SK-N-SH (cell line): ENCODE data around the gene FAF2. TPM values are rescaled to one million over a fixed set of nuclear protein-coding genes. Genes with fewer than 3 reads are reported as not detected.

Experiments
- CTCF ChIA-PET: fragments of 300-600, 350-600 bp; formaldehyde crosslinking; extraction: SDS; loops from one replicate; lab custom pipeline; 2021; lab: Yijun Ruan, JAX
- POLR2A ChIA-PET: fragments of 350-600 bp; sonication (Branson Sonifier 250); formaldehyde crosslinking; extraction: SDS; loops from one replicate; lab custom pipeline; 2020; ENCODE audit warnings: antibody characterized with exemption, inconsistent platforms; lab: Yijun Ruan, JAX
- DNase-seq: peaks from one replicate; pipeline ENCODE4 v3.0.0; 2012
- H2AFZ ChIP-seq: fragments of 200-600 bp; sonication (generic); 2 replicates; pipeline ENCODE4 v1.8.1; 2016; ENCODE audit warnings: antibody characterized with exemption, mild to moderate bottlenecking, low read depth
- H3F3A ChIP-seq: fragments of 200-600 bp; sonication (generic); replicated peaks from 2 replicates; pipeline ENCODE3; 2016; ENCODE audit warnings: antibody characterized with exemption, mild to moderate bottlenecking; ENCODE audit not compliant: insufficient read depth
- H3K27ac ChIP-seq, 2 experiments: fragments of 200-500 bp in 1 of 2; fragments of 200-600 bp in 1 of 2; sonication (Bioruptor generic) in 1 of 2; sonication (generic), shearing (Covaris generic) in 1 of 2; 2 replicates each; pipeline versions ENCODE4 v1.5.1 to v1.6.1; 2014 to 2016; ENCODE audit warnings: low read depth in 2 of 2, inconsistent platforms in 1 of 2, low read length in 1 of 2, mild to moderate bottlenecking in 1 of 2, mixed read lengths in 1 of 2
- H3K27me3 ChIP-seq: fragments of 200-600 bp; sonication (generic), shearing (Covaris generic); 2 replicates; pipeline ENCODE4 v1.6.1; 2016; ENCODE audit warnings: mixed run types; ENCODE audit not compliant: insufficient read depth
- H3K36me3 ChIP-seq, 2 experiments: fragments of 200-500 bp in 1 of 2; fragments of 200-600 bp in 1 of 2; sonication (Bioruptor generic) in 1 of 2; sonication (generic) in 1 of 2; replicated peaks in 1 of 2; 2 replicates each; pipeline versions ENCODE3 to v1.5.1; 2014 to 2016; ENCODE audit warnings: low read length in 1 of 2, mild to moderate bottlenecking in 1 of 2; ENCODE audit not compliant: insufficient read depth in 2 of 2, control insufficient read depth in 1 of 2
- H3K4me1 ChIP-seq, 2 experiments: fragments of 200-500 bp in 1 of 2; fragments of 200-600 bp in 1 of 2; sonication (Bioruptor generic) in 1 of 2; sonication (generic), shearing (Covaris generic) in 1 of 2; 2 replicates each; pipeline versions ENCODE4 v1.5.1 to v1.6.1; 2014 to 2016; ENCODE audit warnings: low read depth in 1 of 2, low read length in 1 of 2, mixed run types in 1 of 2; ENCODE audit not compliant: insufficient read depth in 2 of 2, control insufficient read depth in 1 of 2
- H3K4me2 ChIP-seq: fragments of 200-600 bp; sonication (generic), shearing (Covaris generic); 2 replicates; pipeline ENCODE4 v1.6.1; 2017; ENCODE audit warnings: mixed run types
- H3K4me3 ChIP-seq, 2 experiments: fragments of 200-500 bp in 1 of 2; fragments of 200-600 bp in 1 of 2; sonication (Bioruptor generic) in 1 of 2; sonication (generic), shearing (Covaris generic) in 1 of 2; 2 replicates each; pipeline versions ENCODE4 v1.5.1 to v1.8.1; 2014 to 2016; ENCODE audit warnings: low read depth in 2 of 2, inconsistent platforms in 1 of 2, low read length in 1 of 2, mild to moderate bottlenecking in 1 of 2, mixed read lengths in 1 of 2, moderate library complexity in 1 of 2
- H3K79me2 ChIP-seq: fragments of 200-600 bp; sonication (generic); 2 replicates; pipeline ENCODE4 v1.8.1; 2017; ENCODE audit warnings: mild to moderate bottlenecking; ENCODE audit not compliant: insufficient read depth
- H3K9ac ChIP-seq: fragments of 200-600 bp; sonication (generic); 2 replicates; pipeline ENCODE4 v1.6.1; 2017; ENCODE audit warnings: mixed run types
- H3K9me2 ChIP-seq: fragments of 200-600 bp; sonication (generic); 2 replicates; pipeline ENCODE4 v1.6.1; 2017; ENCODE audit warnings: mixed run types
- H3K9me3 ChIP-seq: fragments of 200-600 bp; sonication (generic); 2 replicates; pipeline ENCODE4 v1.6.1; 2017; ENCODE audit warnings: mixed run types, mild to moderate bottlenecking, moderate library complexity
- H4K20me1 ChIP-seq: fragments of 200-600 bp; sonication (generic); 2 replicates; pipeline ENCODE4 v1.6.1; 2017; ENCODE audit warnings: mild to moderate bottlenecking, mixed run types; ENCODE audit not compliant: insufficient read depth
- CHD2 ChIP-seq: fragments of 150-350 bp; IDR thresholded peaks from 2 replicates; pipeline ENCODE4 v1.6.1; 2018; ENCODE audit warnings: low read length; ENCODE audit not compliant: partially characterized antibody
- ELF1 ChIP-seq: IDR thresholded peaks from 2 replicates; pipeline ENCODE4 v1.4.0; 2012
- FOSL2 ChIP-seq: IDR thresholded peaks from 2 replicates; pipeline ENCODE4 v1.4.0; 2012; ENCODE audit warnings: low read depth, mild to moderate bottlenecking, moderate library complexity, borderline replicate concordance
- FOXJ3 ChIP-seq: sonication (generic); formaldehyde crosslinking; IDR thresholded peaks from 2 replicates; pipeline ENCODE4 v1.5.1; 2020; ENCODE audit warnings: mild to moderate bottlenecking, missing genetic modification reagents
- GABPA ChIP-seq: IDR thresholded peaks from 2 replicates; pipeline ENCODE4 v1.4.0; 2012; ENCODE audit warnings: low read depth, mild to moderate bottlenecking
- GATA2 ChIP-seq: sonication (generic); formaldehyde crosslinking; IDR thresholded peaks from 2 replicates; pipeline ENCODE4 v1.5.0; 2020; ENCODE audit warnings: mild to moderate bottlenecking, missing genetic modification reagents
- JUND ChIP-seq: IDR thresholded peaks from 2 replicates; pipeline ENCODE4 v1.4.0; 2012
- NFIC ChIP-seq: IDR thresholded peaks from 2 replicates; pipeline ENCODE4 v1.4.0; 2012; ENCODE audit warnings: borderline replicate concordance
- NRF1 ChIP-seq: IDR thresholded peaks from 2 replicates; pipeline ENCODE4 v1.6.1; 2012; ENCODE audit warnings: low read depth, mild to moderate bottlenecking, low read length
- RAD21 ChIP-seq: IDR thresholded peaks from 2 replicates; pipeline ENCODE4 v1.6.1; 2012; ENCODE audit warnings: mild to moderate bottlenecking, low read length
- REST ChIP-seq: IDR thresholded peaks from 2 replicates; pipeline ENCODE4 v1.6.1; 2012; ENCODE audit warnings: mild to moderate bottlenecking, low read depth, low read length, moderate library complexity
- RFX5 ChIP-seq: IDR thresholded peaks from 2 replicates; pipeline ENCODE4 v1.6.1; 2012; ENCODE audit warnings: mild to moderate bottlenecking, improper control_type of control experiment, low read length
- TAF1 ChIP-seq: IDR thresholded peaks from 2 replicates; pipeline ENCODE4 v1.6.1; 2012; ENCODE audit warnings: low read depth, mild to moderate bottlenecking, low read length, moderate library complexity, borderline replicate concordance
- TCF12 ChIP-seq: IDR thresholded peaks from 2 replicates; pipeline ENCODE4 v1.4.0; 2012
- USF1 ChIP-seq: IDR thresholded peaks from 2 replicates; pipeline ENCODE4 v1.4.0; 2012; ENCODE audit warnings: low read depth, borderline replicate concordance
- YY1 ChIP-seq: IDR thresholded peaks from 2 replicates; pipeline ENCODE4 v1.4.0; 2012; ENCODE audit warnings: low read depth, mild to moderate bottlenecking
- WGBS: methylation state at CpG from one replicate; pipeline ENCODE4 v1.1.6; 2017; ENCODE audit warnings: low lambda C conversion rate; 5-methylcytosine and 5-hydroxymethylcytosine counted together
- polyA plus RNA-seq, 3 experiments: library from polyadenylated mRNA; depleted of rRNA; stranded (reverse); fragments of >200 nt; gene quantifications; 2 replicates each; pipeline ENCODE4 v1.2.3, GENCODE V29; 2012
- TF ChIP-seq, protein P1 (sequence below): IDR thresholded peaks from 2 replicates; pipeline ENCODE4 v1.4.0; 2012; ENCODE audit warnings: low read depth
- TF ChIP-seq, protein P2 (sequence below): fragments of 150-350 bp; IDR thresholded peaks from 2 replicates; pipeline ENCODE4 v1.6.1; 2017; ENCODE audit warnings: antibody characterized with exemption, low read length, low read depth, borderline replicate concordance

FAF2 gene
- polyA plus RNA-seq, 1 of the 3 experiments (the other 2 are of a cell fraction) = 25.5 TPM

GRCh38 chr5:176418251-176418650 lies 29.9 kb upstream of the FAF2 start:
- no peak overlapping the region for H3K9ac ChIP-seq

More at GRCh38 chr5:176418251-176418650, 29.9 kb upstream of the FAF2 start:
- POLR2A ChIA-PET = interaction anchor here (0.8 kb wide), 1 partner anchor 229 kb away, joined by 3 read pairs; the partner anchor contains the start of gene TSPAN17
- H3K27me3 ChIP-seq = no peaks in the 10 kb centered on the region; the same call in 1 of the 2 replicates
- DNase-seq = no peak
- no peaks in the 10 kb centered on the region for H3F3A ChIP-seq
- TF ChIP-seq RAD21 (no peak), FOXJ3 (CRISPR knock-in tag) (no peak), ELF1 (no peak), NRF1 (no peak), CHD2 (no peak), GABPA (no peak), RFX5 (no peak), FOSL2 (no peak), JUND (no peak), GATA2 (CRISPR knock-in tag) (no peak), REST (no peak), NFIC (no peak), TCF12 (no peak), YY1 (no peak), TAF1 (no peak), USF1 (no peak)
- TF ChIP-seq, protein P1, sequence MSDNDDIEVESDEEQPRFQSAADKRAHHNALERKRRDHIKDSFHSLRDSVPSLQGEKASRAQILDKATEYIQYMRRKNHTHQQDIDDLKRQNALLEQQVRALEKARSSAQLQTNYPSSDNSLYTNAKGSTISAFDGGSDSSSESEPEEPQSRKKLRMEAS = no peak
- TF ChIP-seq, protein P2, sequence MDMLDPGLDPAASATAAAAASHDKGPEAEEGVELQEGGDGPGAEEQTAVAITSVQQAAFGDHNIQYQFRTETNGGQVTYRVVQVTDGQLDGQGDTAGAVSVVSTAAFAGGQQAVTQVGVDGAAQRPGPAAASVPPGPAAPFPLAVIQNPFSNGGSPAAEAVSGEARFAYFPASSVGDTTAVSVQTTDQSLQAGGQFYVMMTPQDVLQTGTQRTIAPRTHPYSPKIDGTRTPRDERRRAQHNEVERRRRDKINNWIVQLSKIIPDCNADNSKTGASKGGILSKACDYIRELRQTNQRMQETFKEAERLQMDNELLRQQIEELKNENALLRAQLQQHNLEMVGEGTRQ = no peak
- no peak overlapping the region for H2AFZ ChIP-seq
- H3K4me2 ChIP-seq = no peak overlapping the region
- CTCF ChIA-PET = interaction anchor here (0.7 to 3.6 kb wide), 5 partner anchors 11 to 202 kb away, joined by 3 to 47 read pairs (median 3); partner anchors contain the start of gene FAF2
- WGBS = 63% methylated on average over 9 of the region's 9 CpGs
- no peaks in the 10 kb centered on the region for H3K36me3 ChIP-seq
- no peak overlapping the region for H3K4me3 ChIP-seq
- H3K79me2 ChIP-seq = peaks cover 18% of the 10 kb centered on the region; the same call in 1 of the 2 replicates
- no peak overlapping the region for H3K27ac ChIP-seq
- no peaks in the 10 kb centered on the region for H4K20me1 ChIP-seq
- no peaks in the 10 kb centered on the region for H3K9me2 ChIP-seq
- peaks cover 0 to 12% of the 10 kb centered on the region in 2 experiments; a peak in 2 of 4 replicates for H3K4me1 ChIP-seq
- no peaks in the 10 kb centered on the region for H3K9me3 ChIP-seq
